Thyroid gland (tissue), 4 donors: ENCODE results near the gene POLE3. TPM values are rescaled to one million over a fixed set of nuclear protein-coding genes. Genes with fewer than 3 reads are reported as not detected.

Source experiments
- DNase-seq, 2 donors: peaks; one replicate each; pipeline ENCODE4 v3.0.0-alpha.2; 2019
- H3K27ac ChIP-seq, 3 donors: fragments of 200-600 bp; sonication (generic); 1 replicate in 2 of 3; 2 replicates in 1 of 3; pipeline ENCODE4 v1.5.1; 2016 to 2019; ENCODE audit warnings: mild to moderate bottlenecking in 1 of 3, moderate library complexity in 1 of 3
- H3K27me3 ChIP-seq: fragments of 200-600 bp; sonication (generic); one replicate; pipeline ENCODE4 v1.5.1; 2019
- H3K36me3 ChIP-seq, 2 donors: fragments of 200-600 bp; sonication (generic); one replicate each; pipeline ENCODE4 v1.5.1; 2016 to 2019
- H3K4me1 ChIP-seq, 2 donors: fragments of 200-600 bp; sonication (generic); one replicate each; pipeline ENCODE4 v1.5.1; 2017 to 2019
- H3K4me3 ChIP-seq, 3 donors: fragments of 200-600 bp; sonication (generic); replicated peaks in 1 of 3; 1 replicate in 2 of 3; 2 replicates in 1 of 3; pipeline ENCODE4 v1.5.1; 2016; ENCODE audit warnings: mild to moderate bottlenecking in 1 of 3
- H3K9me3 ChIP-seq: fragments of 200-600 bp; sonication (generic); one replicate; pipeline ENCODE4 v1.5.1; 2017
- CTCF ChIP-seq, 6 experiments: fragments of 200-600 bp in 3 of 6; fragments of 450-650 bp in 3 of 6; sonication (generic) in 3 of 6; IDR thresholded peaks; one replicate each; pipeline ENCODE4 v1.5.1; 2016 to 2019; ENCODE audit warnings: antibody characterized with exemption in 6 of 6, mild to moderate bottlenecking in 2 of 6, inconsistent platforms in 1 of 6, moderate library complexity in 1 of 6
- POLR2A ChIP-seq, 2 donors: fragments of 450-650 bp; IDR thresholded peaks; one replicate each; pipeline ENCODE4 v1.6.1; 2017; ENCODE audit warnings: antibody characterized with exemption in 2 of 2, mild to moderate bottlenecking in 2 of 2, moderate library complexity in 1 of 2
- WGBS, 2 donors: methylation state at CpG; one replicate each; pipeline ENCODE4 v1.1.5; 2017; 5-methylcytosine and 5-hydroxymethylcytosine counted together
- intact Hi-C: fragments of 100-400 bp; cut with DNase I; formaldehyde crosslinking; loops from one replicate; pipeline ENCODE4 v1.15.1; 2023
- total RNA-seq, 4 donors: library from RNA; depleted of rRNA; stranded (reverse); fragments of >200 nt; gene quantifications; one replicate each; pipeline ENCODE4 v1.2.3, GENCODE V29; 2016

The POLE3 gene
- total RNA-seq, 4 donors from 2014 or later: 29.2 to 54.9 (median 33.5) TPM

- Histone ChIP-seq H3K4me1 (peaks cover 16 to 28% of the 10 kb centered on the region in 2 donors), H3K4me3 (no peak overlapping the region), H3K27me3 (no peaks in the 10 kb centered on the region), H3K27ac (peak overlapping the region; percentile 35 to 64 (median 51)), H3K36me3 (no peaks in the 10 kb centered on the region), H3K9me3 (no peaks in the 10 kb centered on the region)
- WGBS, 2 donors: 72 to 75% methylated on average over 7 of the region's 7 CpGs
- no peak for DNase-seq
- intact Hi-C loops: no loop called here
- TF ChIP-seq CTCF (IDR thresholded peaks at IDR 0.05) (no peak), POLR2A (IDR thresholded peaks at IDR 0.05) (no peak)
These were observed 49.0 kb downstream of the POLE3 start for GRCh38 chr9:113361304-113362018.

- no peak overlapping the region for H3K27ac ChIP-seq
- H3K27me3 ChIP-seq: no peaks in the 10 kb centered on the region
- no peak for TF ChIP-seq CTCF (IDR thresholded peaks at IDR 0.05)
- no peak for TF ChIP-seq POLR2A (IDR thresholded peaks at IDR 0.05)
- no peaks in the 10 kb centered on the region for H3K9me3 ChIP-seq
- H3K4me1 ChIP-seq: peaks cover 16 to 28% of the 10 kb centered on the region in 2 donors
- DNase-seq: no peak
- intact Hi-C loops: no loop called here
- no peak overlapping the region for H3K4me3 ChIP-seq
- no peaks in the 10 kb centered on the region for H3K36me3 ChIP-seq
- WGBS, 2 donors: 91 to 93% methylated on average over 15 of the region's 15 CpGs
These were observed 50.1 kb downstream of the POLE3 start for GRCh38 chr9:113360242-113360842.

- Histone ChIP-seq H3K27me3 (no peaks in the 10 kb centered on the region), H3K36me3 (no peaks in the 10 kb centered on the region), H3K4me1 (peaks cover 16 to 28% of the 10 kb centered on the region in 2 donors), H3K4me3 (no peak overlapping the region), H3K27ac (no peak overlapping the region), H3K9me3 (no peaks in the 10 kb centered on the region)
- 62 to 100% methylated on average over 1 of the region's 1 CpG for WGBS, 2 donors
- intact Hi-C loops: no loop called here
- TF ChIP-seq POLR2A (IDR thresholded peaks at IDR 0.05) (no peak), CTCF (IDR thresholded peaks at IDR 0.05) (no peak)
- peak in 1 of 2 donors; percentile 37 for DNase-seq
These were observed 51.1 kb downstream of the POLE3 start for GRCh38 chr9:113359385-113359784.

Other genes starting within 250 kb of the POLE3 start
- 10 to 100 TPM; 25.0 to 30.6 (median 29.1) TPM for gene FKBP15, start 189.4 kb downstream of the POLE3 start, total RNA-seq
- 10 to 100 TPM; 12.0 to 21.6 (median 19.5) TPM for gene SLC31A1, start 189.1 kb downstream of the POLE3 start, total RNA-seq
- 10 to 100 TPM; 23.0 to 73.5 (median 38.3) TPM for gene CDC26, start 135.1 kb downstream of the POLE3 start, total RNA-seq
- 10 to 100 TPM; 17.7 to 25.8 (median 21.7) TPM for gene PRPF4, start 135.0 kb downstream of the POLE3 start, total RNA-seq
- gene RNF183, start 107.3 kb downstream of the POLE3 start, total RNA-seq: not detected
- 1 to 10 TPM; 3.8 to 7.3 (median 6.5) TPM for gene WDR31, start 70.4 kb downstream of the POLE3 start, total RNA-seq
- gene BSPRY, start 61.1 kb downstream of the POLE3 start, total RNA-seq: 10 to 100 TPM; 53.2 to 79.7 (median 67.1) TPM
- 10 to 100 TPM; 37.1 to 67.7 (median 53.0) TPM for gene HDHD3, start 33.7 kb downstream of the POLE3 start, total RNA-seq
- 10 to 100 TPM; 23.5 to 50.0 (median 31.8) TPM for gene ALAD, start 9.4 kb downstream of the POLE3 start, total RNA-seq
- 1 to 10 TPM in 2 of 4 donors, under 1 TPM in 2; 0.39 to 2.5 (median 0.84) TPM for gene C9orf43, start 72 bp upstream of the POLE3 start, total RNA-seq
- 10 to 100 TPM; 43.0 to 66.2 (median 55.6) TPM for gene RGS3, start 53.1 kb upstream of the POLE3 start, total RNA-seq